Inferior parietal cortex (tissue), 1 donor: Measurements from ENCODE around the gene CTBP1.
"Not testable (repeated sequence)": the region's sequence is repeated elsewhere in the genome, so short reads cannot be mapped to it uniquely, and the experiment has no call there.

Experiments
- DNase-seq: peaks from one replicate; pipeline ENCODE4 v3.0.0-alpha.2; 2016; ENCODE audit errors: extremely low spot score

Gene CTBP1

GRCh38 chr4:1248245-1249147, at the start of gene CTBP1:
CTBP1 (minus strand) TSS chr4:1249130; CDS start chr4:1241331, 7,799 bp downstream.
- DNase-seq = peak; percentile 75

DNA sequence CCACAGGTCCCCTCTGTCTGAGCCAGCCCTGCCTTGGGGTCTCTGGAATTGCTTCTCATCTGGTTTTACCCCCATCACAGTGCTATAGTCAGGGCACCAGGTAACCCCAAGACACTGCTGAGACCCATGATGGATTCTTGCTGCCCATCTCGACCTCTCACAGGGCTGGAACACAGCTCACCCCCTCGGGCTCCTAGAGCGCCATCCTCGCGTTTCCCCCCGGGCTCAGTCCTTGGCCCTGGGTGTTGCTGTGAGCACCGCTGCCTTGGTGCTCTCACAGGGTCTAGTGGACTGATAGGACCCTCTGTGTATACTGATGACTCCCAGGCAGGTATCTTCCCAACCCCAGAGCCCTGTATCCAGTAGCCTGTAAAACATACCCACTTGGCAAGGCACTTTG, 49.5 kb upstream of the CTBP1 start:
- DNase-seq = no peak

- DNase-seq = no peak
Observed at GRCh38 chr4:1297456-1298325, 48.8 kb upstream of the CTBP1 start.

DNA sequence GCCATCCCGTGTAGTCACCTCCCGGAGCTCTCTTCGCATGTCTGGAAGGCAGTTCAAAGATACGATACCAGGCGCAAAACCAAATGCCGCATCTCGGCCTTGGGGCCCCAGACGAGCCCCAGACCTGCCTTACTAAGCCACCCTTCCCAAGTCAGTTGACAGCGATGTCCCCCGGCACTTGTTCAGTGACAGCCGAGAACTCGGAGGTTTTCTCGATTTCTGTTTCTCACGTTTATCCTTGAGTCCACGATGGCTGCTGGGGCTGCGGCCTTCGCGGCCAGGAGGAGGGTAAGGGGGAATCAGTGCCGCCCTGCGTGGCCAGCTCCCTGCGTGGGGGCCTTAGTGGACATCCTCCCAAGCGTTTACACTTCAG, 48.1 kb upstream of the CTBP1 start:
- no peak for DNase-seq

GRCh38 chr4:1296324-1297022, 47.5 kb upstream of the CTBP1 start:
- no peak for DNase-seq

- DNase-seq = no peak
Observed at GRCh38 chr4:1295405-1296055, 46.6 kb upstream of the CTBP1 start.

DNA sequence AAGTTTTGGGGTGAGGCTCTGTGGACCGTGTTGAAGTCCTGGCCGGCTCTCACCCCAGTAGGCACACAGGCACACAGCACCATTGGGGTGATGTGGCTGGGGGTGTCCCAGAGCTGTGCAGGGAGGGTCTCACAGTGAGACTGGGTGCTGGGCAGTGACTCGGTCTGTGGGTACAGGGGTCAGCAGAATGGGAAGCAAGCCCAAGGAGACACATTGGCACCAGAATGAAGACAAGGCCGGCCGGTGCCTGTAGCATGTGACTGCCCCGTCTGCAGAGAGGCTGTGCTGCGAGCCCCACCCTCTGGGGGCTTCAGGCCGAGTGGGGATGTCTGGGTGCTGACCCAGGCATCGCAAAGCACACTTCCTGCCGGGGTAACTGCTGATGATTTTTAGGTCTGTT, 46.0 kb upstream of the CTBP1 start:
- no peak for DNase-seq

- no peak for DNase-seq
Observed at GRCh38 chr4:1294424-1294823, 45.5 kb upstream of the CTBP1 start.

GRCh38 chr4:1293991-1294390, 45.1 kb upstream of the CTBP1 start:
- no peak for DNase-seq

DNA sequence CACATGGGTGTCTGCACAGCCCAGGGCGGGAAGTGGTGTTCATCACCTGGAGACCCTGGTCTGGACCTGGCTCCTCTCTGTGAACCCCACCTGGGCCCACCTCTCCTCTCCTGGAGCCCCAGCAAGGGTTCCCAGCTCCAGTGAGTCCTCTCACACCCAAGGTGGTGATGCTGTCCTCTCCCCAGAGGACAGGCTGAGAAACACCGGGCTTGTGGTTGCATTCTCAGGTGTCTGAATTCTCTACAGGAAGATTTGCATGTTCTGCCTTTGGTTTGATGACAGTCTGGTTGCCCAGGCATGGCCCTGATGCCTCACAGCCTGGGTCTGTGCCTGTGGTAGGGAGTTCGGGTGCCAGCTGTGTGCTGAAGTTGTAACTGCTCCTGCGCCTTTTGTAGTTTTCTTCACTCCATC, 44.6 kb upstream of the CTBP1 start:
- no peak for DNase-seq

DNA sequence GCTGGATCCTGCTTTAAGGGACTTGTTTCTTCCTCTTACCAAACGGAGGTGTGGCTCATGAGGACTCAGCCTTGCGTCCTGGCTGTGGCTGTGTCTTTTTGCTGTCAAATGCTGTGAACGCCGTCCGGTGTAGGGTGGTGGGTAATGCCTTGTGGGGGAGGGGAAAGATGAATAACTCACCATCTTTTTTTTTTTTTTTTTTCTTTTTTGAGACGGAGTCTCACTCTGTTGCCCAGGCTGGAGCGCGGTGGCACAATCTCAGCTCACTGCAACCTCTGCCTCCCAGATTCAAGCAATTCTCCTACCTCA, 43.7 kb upstream of the CTBP1 start:
- DNase-seq = not testable (repeated sequence)

DNA sequence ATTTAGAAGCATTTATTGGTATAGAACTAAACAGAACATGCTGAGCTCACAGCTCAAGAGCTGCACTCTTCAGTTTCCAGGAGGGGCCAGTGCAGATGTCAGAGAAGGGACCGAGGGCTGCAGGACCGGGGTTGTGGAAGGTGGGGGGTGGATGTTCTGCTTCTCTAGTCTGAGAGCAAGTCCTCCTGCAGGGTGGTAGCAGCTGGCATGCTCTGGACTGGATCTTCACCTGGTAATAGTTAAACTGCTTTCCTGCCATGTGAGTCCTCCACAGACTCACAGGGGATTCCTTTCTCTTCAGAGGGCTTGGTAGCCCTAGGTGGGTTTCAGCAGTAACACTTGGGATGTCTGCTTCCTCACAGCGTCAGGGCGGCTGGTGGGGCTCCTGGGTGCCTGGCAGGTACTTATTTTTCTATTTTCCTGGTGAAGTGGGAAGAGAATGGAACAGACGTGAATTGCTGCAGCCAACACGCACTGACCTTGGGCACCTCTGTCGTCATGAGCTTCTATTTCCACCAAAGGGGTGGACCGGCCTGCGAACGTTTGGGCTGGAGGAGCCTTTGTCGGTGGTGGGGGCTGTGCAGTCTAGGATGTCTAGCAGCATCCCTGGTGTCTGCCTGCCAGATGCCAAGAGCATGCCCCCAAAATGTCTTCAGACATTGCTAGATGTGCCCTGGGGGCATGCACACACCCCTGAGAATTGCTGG, 43.2 kb upstream of the CTBP1 start:
- DNase-seq = no peak

GRCh38 chr4:1291091-1291490, 42.2 kb upstream of the CTBP1 start:
- no peak for DNase-seq

- no peak for DNase-seq
Observed at GRCh38 chr4:1290165-1290977, 41.4 kb upstream of the CTBP1 start.

DNA sequence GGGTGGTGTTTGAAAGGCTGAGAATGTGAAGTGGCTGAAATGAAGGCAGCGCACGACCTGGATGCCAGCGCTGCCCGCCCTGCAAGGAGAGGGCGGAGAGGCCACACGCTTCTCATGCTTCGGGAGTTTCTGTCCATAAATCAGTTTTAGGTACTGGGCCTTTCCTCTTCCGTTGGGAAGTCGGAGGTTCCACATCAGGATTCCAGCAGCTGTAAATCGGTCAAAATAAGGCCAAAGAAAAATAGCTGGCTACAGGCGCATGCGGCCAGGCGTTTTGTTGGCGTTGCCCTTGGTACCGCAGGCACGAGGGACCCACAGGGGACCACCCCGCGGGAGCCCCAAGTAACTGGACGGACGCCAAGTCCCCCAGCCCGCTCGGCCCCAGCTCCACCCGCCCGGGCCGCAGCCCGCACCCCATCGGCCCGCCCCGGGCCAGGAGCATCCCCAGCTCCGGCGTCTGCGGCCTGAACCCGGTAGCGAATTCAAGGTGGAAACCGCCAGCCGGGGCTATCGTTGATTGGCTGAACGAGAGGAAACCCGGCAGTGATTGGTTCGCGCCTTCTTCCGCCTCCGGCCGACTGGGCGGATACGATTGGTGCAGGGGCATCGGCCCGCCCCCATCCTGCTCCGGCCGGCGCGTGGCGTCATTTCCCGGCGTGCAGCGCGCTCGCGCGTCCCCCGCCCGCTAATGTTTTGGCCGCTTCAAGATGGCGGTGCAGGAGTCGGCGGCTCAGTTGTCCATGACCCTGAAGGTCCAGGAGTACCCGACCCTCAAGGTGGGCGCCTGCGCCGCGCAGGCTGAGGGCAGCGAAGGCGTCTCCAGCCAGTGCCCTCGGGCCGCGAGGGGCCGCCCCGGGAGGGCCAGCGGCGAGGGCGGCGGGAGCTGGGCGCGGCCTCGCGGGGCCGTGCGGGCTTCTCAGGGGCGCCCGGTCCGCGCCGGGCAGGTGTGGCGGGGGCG, 40.6 kb upstream of the CTBP1 start, which contains the start of gene MAEA:
Gene MAEA, plus strand, starts transcription at position 685 of the 958 bp plus-strand sequence. Its CDS starts 23 bp downstream, at position 708.
- DNase-seq = peak; percentile 98

- no peak for DNase-seq
Observed at GRCh38 chr4:1288786-1289185, 39.9 kb upstream of the CTBP1 start.

GRCh38 chr4:1285790-1286553, 37.0 kb upstream of the CTBP1 start:
- no peak for DNase-seq

GRCh38 chr4:1285151-1285789, 36.3 kb upstream of the CTBP1 start:
- DNase-seq = no peak
